Ascending aorta (tissue), 2 donors: Measurements from ENCODE around the gene PBX3. TPM values are rescaled to one million over a fixed set of nuclear protein-coding genes. Genes with fewer than 3 reads are reported as not detected.

Source experiments
- DNase-seq, 2 donors: peaks; one replicate each; pipeline ENCODE4 v3.0.0-alpha.2; 2019; ENCODE audit warnings: low spot score in 2 of 2
- H3K27ac ChIP-seq, 2 donors: fragments of 200-600 bp; sonication (generic); one replicate each; pipeline ENCODE4 v1.5.1; 2016 to 2017; ENCODE audit warnings: mild to moderate bottlenecking in 1 of 2
- H3K27me3 ChIP-seq: fragments of 200-600 bp; sonication (generic); one replicate; pipeline ENCODE4 v1.5.1; 2017
- H3K36me3 ChIP-seq, 2 donors: fragments of 200-600 bp; sonication (generic); one replicate each; pipeline ENCODE4 v1.5.1; 2016
- H3K4me1 ChIP-seq, 2 donors: fragments of 200-600 bp; sonication (generic); one replicate each; pipeline ENCODE4 v1.5.1; 2016 to 2017; ENCODE audit warnings: mild to moderate bottlenecking in 1 of 2
- H3K4me3 ChIP-seq, 2 donors: fragments of 200-600 bp; sonication (generic); one replicate each; pipeline ENCODE4 v1.5.1; 2016 to 2017; ENCODE audit warnings: mild to moderate bottlenecking in 1 of 2
- H3K9me3 ChIP-seq, 2 donors: fragments of 200-600 bp; sonication (generic); one replicate each; pipeline ENCODE4 v1.5.1; 2016
- CTCF ChIP-seq, 3 experiments: fragments of 200-600 bp in 2 of 3; fragments of 450-650 bp in 1 of 3; sonication (generic) in 2 of 3; IDR thresholded peaks; one replicate each; pipeline ENCODE4 v1.5.1; 2016 to 2019; ENCODE audit warnings: antibody characterized with exemption in 3 of 3, mild to moderate bottlenecking in 1 of 3, moderate library complexity in 1 of 3
- intact Hi-C: fragments of 100-400 bp; cut with DNase I; formaldehyde crosslinking; loops from one replicate; pipeline ENCODE4 v1.15.1; 2023
- total RNA-seq: library from RNA; depleted of rRNA; stranded (reverse); fragments of >200 nt; gene quantifications from one replicate; pipeline ENCODE4 v1.1.0, GENCODE V29; 2016

The PBX3 gene
- total RNA-seq, 1 donor from 2014 or later = 24.3 TPM

- intact Hi-C loops = no loop called here
- Histone ChIP-seq H3K9me3 (no peaks in the 10 kb centered on the region), H3K27me3 (no peaks in the 10 kb centered on the region), H3K36me3 (no peaks in the 10 kb centered on the region), H3K4me1 (peaks cover 0 to 3% of the 10 kb centered on the region in 2 donors), H3K4me3 (no peak overlapping the region), H3K27ac (no peak overlapping the region)
- TF ChIP-seq CTCF (IDR thresholded peaks at IDR 0.05) = no peak
- DNase-seq = no peak
Observed at GRCh38 chr9:125839317-125839716, 92.1 kb downstream of the PBX3 start.

GRCh38 chr9:125841444-125841843 lies 94.3 kb downstream of the PBX3 start:
- H3K27ac ChIP-seq = no peak overlapping the region
- TF ChIP-seq CTCF (IDR thresholded peaks at IDR 0.05) = no peak
- intact Hi-C loops = no loop called here
- no peaks in the 10 kb centered on the region for H3K36me3 ChIP-seq
- DNase-seq = no peak
- H3K9me3 ChIP-seq = no peaks in the 10 kb centered on the region
- H3K27me3 ChIP-seq = no peaks in the 10 kb centered on the region
- H3K4me3 ChIP-seq = no peak overlapping the region
- peaks cover 0 to 3% of the 10 kb centered on the region in 2 donors for H3K4me1 ChIP-seq

GRCh38 chr9:125842242-125842641 lies 95.1 kb downstream of the PBX3 start:
- H3K4me3 ChIP-seq = no peak overlapping the region
- H3K27me3 ChIP-seq = no peaks in the 10 kb centered on the region
- H3K36me3 ChIP-seq = no peaks in the 10 kb centered on the region
- H3K4me1 ChIP-seq = peaks cover 0 to 3% of the 10 kb centered on the region in 2 donors
- TF ChIP-seq CTCF (IDR thresholded peaks at IDR 0.05) = no peak
- DNase-seq = no peak
- no peak overlapping the region for H3K27ac ChIP-seq
- intact Hi-C loops = no loop called here
- no peaks in the 10 kb centered on the region for H3K9me3 ChIP-seq

GRCh38 chr9:125843646-125844045 lies 96.5 kb downstream of the PBX3 start:
- H3K27me3 ChIP-seq = no peaks in the 10 kb centered on the region
- H3K4me3 ChIP-seq = peak overlapping the region in 1 of 2 donors; percentile 18
- no peak for TF ChIP-seq CTCF (IDR thresholded peaks at IDR 0.05)
- H3K27ac ChIP-seq = no peak overlapping the region
- H3K4me1 ChIP-seq = peaks cover 0 to 3% of the 10 kb centered on the region in 2 donors
- intact Hi-C loops = no loop called here
- no peaks in the 10 kb centered on the region for H3K36me3 ChIP-seq
- DNase-seq = no peak
- H3K9me3 ChIP-seq = no peaks in the 10 kb centered on the region

GRCh38 chr9:125844611-125845010 lies 97.4 kb downstream of the PBX3 start:
- H3K4me3 ChIP-seq = no peak overlapping the region
- no peak overlapping the region for H3K27ac ChIP-seq
- TF ChIP-seq CTCF (IDR thresholded peaks at IDR 0.05) = no peak
- H3K4me1 ChIP-seq = peaks cover 0 to 3% of the 10 kb centered on the region in 2 donors
- intact Hi-C loops = no loop called here
- no peaks in the 10 kb centered on the region for H3K36me3 ChIP-seq
- H3K27me3 ChIP-seq = no peaks in the 10 kb centered on the region
- no peak for DNase-seq
- no peaks in the 10 kb centered on the region for H3K9me3 ChIP-seq

- Histone ChIP-seq H3K9me3 (no peaks in the 10 kb centered on the region), H3K27ac (no peak overlapping the region), H3K4me1 (peaks cover 0 to 3% of the 10 kb centered on the region in 2 donors), H3K4me3 (no peak overlapping the region), H3K36me3 (no peaks in the 10 kb centered on the region), H3K27me3 (no peaks in the 10 kb centered on the region)
- intact Hi-C loops = no loop called here
- no peak for TF ChIP-seq CTCF (IDR thresholded peaks at IDR 0.05)
- no peak for DNase-seq
Observed at GRCh38 chr9:125845271-125845808, 98.2 kb downstream of the PBX3 start.
